ENCODE data around the gene CAND2. TPM values are rescaled to one million over a fixed set of nuclear protein-coding genes. Genes with fewer than 3 reads are reported as not detected.

The CAND2 gene
- total RNA-seq, 1 experiment from 2014 or later, result 0.37 TPM

DNA sequence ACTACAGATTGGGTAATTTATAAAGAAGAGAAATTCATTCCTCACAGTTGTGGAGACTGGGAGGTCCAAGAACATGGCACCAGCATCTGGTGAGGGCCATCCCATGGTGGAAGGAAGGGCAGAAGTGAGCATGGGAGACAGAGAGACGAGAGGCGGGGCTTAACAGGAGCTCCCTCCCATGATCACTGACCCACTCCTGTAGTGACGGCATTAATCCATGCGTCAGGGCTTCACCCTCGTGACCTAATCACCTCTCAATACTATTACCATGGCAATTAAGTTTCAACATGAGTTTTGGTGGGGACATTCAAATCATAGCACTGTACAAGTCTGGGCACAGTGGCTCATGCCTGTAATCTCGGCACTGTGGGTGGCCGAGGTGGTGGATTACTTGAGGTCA lies 27.8 kb downstream of the CAND2 start:
- Histone ChIP-seq H3K9me2 (ENCODE audit: insufficient read depth) (no peaks in the 10 kb centered on the region), H3K36me3 (ENCODE audit: low read depth) (no peaks in the 10 kb centered on the region), H3K79me2 (ENCODE audit: low read depth) (no peaks in the 10 kb centered on the region), H3K4me3 (no peak overlapping the region), H2AFZ (no peak overlapping the region), H3K4me2 (no peak overlapping the region), H3K27ac (no peak overlapping the region), H3K4me1 (replicated peaks; ENCODE audit: insufficient read depth) (peaks cover 6% of the 10 kb centered on the region), H4K20me1 (ENCODE audit: insufficient read depth) (no peaks in the 10 kb centered on the region; the same call in 1 of the 2 replicates), H3K9me3 (ENCODE audit: insufficient read depth, low read depth) (no peaks in the 10 kb centered on the region), H3F3A (ENCODE audit: insufficient read depth, low read depth) (0 out of 2 replicates have a peak, but pooled peaks cover 6% of the 10 kb centered on the region), H3K27me3 (ENCODE audit: insufficient read depth, low read depth) (no peaks in the 10 kb centered on the region)
- ChIA-PET POLR2A (ENCODE audit: unreplicated experiment) (interaction anchor here (0.7 kb wide), 1 partner anchor 976 kb away, joined by 5 read pairs; no protein-coding TSS in a partner anchor), CTCF (no interaction called here)
- no peak for DNase-seq
- no peak for TF ChIP-seq EZH2 (IDR thresholded peaks at IDR 0.05; ENCODE audit: low read depth)
- intact Hi-C loops (cut with micrococcal nuclease; ENCODE audit: unreplicated experiment), result no loop called here
- BruUV-seq (replicated peaks), result no TSS peak

DNA sequence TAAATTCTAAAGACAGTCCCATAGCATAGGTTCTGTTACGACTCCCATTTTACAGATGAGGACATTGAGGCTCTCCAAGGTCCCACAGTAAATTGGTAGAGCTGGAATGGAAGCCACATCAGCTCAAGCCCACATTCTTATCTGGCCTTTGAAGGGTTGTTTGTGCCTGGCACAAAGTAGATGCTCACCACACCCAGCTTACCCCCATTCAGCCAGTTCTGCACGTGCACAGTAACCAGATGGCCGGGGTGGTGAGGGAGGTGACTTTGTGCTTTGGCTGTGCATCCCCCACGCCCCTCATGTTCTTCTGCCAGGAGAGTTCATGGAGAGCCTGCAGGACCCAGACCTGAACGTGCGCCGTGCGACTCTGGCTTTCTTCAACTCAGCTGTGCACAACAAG lies 28.7 kb downstream of the CAND2 start:
- BruUV-seq (replicated peaks), result no TSS peak
- Histone ChIP-seq H2AFZ (no peak overlapping the region), H3K4me3 (no peak overlapping the region), H3K36me3 (ENCODE audit: low read depth) (no peaks in the 10 kb centered on the region), H3K9me2 (ENCODE audit: insufficient read depth) (no peaks in the 10 kb centered on the region), H3K4me1 (replicated peaks; ENCODE audit: insufficient read depth) (peaks cover 9% of the 10 kb centered on the region), H3F3A (ENCODE audit: insufficient read depth, low read depth) (peaks cover 14% of the 10 kb centered on the region; the same call in 1 of the 2 replicates), H3K9me3 (ENCODE audit: insufficient read depth, low read depth) (no peaks in the 10 kb centered on the region), H3K79me2 (ENCODE audit: low read depth) (no peaks in the 10 kb centered on the region), H3K27me3 (ENCODE audit: insufficient read depth, low read depth) (no peaks in the 10 kb centered on the region), H3K27ac (no peak overlapping the region), H3K4me2 (no peak overlapping the region), H4K20me1 (ENCODE audit: insufficient read depth) (no peaks in the 10 kb centered on the region; the same call in 1 of the 2 replicates)
- no peak for TF ChIP-seq EZH2 (IDR thresholded peaks at IDR 0.05; ENCODE audit: low read depth)
- TF ChIP-seq, protein P1, sequence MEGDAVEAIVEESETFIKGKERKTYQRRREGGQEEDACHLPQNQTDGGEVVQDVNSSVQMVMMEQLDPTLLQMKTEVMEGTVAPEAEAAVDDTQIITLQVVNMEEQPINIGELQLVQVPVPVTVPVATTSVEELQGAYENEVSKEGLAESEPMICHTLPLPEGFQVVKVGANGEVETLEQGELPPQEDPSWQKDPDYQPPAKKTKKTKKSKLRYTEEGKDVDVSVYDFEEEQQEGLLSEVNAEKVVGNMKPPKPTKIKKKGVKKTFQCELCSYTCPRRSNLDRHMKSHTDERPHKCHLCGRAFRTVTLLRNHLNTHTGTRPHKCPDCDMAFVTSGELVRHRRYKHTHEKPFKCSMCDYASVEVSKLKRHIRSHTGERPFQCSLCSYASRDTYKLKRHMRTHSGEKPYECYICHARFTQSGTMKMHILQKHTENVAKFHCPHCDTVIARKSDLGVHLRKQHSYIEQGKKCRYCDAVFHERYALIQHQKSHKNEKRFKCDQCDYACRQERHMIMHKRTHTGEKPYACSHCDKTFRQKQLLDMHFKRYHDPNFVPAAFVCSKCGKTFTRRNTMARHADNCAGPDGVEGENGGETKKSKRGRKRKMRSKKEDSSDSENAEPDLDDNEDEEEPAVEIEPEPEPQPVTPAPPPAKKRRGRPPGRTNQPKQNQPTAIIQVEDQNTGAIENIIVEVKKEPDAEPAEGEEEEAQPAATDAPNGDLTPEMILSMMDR (conservative IDR thresholded peaks at IDR 0.05), result no peak
- POLR2A ChIA-PET (ENCODE audit: unreplicated experiment), result no interaction called here
- no peak for DNase-seq
- intact Hi-C loops (cut with micrococcal nuclease; ENCODE audit: unreplicated experiment), result no loop called here
- CTCF ChIA-PET, result no interaction called here

DNA sequence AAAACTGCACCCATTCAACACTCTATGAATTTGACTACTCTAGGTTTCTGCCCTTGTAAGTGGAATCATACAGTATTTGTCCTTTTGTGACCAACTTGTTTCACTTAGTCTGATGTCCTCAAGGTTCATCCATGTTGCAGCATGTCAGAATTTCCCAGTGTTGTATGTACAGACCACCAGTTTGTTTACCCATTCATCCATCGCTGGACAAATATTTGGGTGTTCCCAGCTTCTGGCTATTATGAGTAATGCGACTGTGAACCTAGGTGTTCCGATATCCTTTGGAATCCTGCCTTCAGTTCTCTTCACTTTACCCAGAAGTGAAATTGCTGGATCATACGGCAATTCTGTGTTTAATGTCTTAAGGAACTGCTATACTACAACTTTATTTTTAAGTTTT lies 32.3 kb downstream of the CAND2 start:
- Histone ChIP-seq H3F3A (ENCODE audit: insufficient read depth, low read depth) (peaks cover 50% of the 10 kb centered on the region), H3K4me3 (no peak overlapping the region), H3K4me1 (replicated peaks; ENCODE audit: insufficient read depth) (peaks cover 9% of the 10 kb centered on the region), H4K20me1 (ENCODE audit: insufficient read depth) (peaks cover 13% of the 10 kb centered on the region), H3K4me2 (no peak overlapping the region), H3K27me3 (ENCODE audit: insufficient read depth, low read depth) (no peaks in the 10 kb centered on the region), H3K27ac (no peak overlapping the region), H2AFZ (no peak overlapping the region), H3K79me2 (ENCODE audit: low read depth) (no peaks in the 10 kb centered on the region), H3K9me2 (ENCODE audit: insufficient read depth) (no peaks in the 10 kb centered on the region), H3K36me3 (ENCODE audit: low read depth) (0 out of 2 replicates have a peak, but pooled peaks cover 4% of the 10 kb centered on the region), H3K9me3 (ENCODE audit: insufficient read depth, low read depth) (no peaks in the 10 kb centered on the region)
- TF ChIP-seq, protein P1 (conservative IDR thresholded peaks at IDR 0.05), result no peak
- TF ChIP-seq EZH2 (IDR thresholded peaks at IDR 0.05; ENCODE audit: low read depth), result no peak
- CTCF ChIA-PET, result no interaction called here
- intact Hi-C loops (cut with micrococcal nuclease; ENCODE audit: unreplicated experiment), result no loop called here
- BruUV-seq (replicated peaks), result no TSS peak
- POLR2A ChIA-PET (ENCODE audit: unreplicated experiment), result no interaction called here
- no peak for DNase-seq

DNA sequence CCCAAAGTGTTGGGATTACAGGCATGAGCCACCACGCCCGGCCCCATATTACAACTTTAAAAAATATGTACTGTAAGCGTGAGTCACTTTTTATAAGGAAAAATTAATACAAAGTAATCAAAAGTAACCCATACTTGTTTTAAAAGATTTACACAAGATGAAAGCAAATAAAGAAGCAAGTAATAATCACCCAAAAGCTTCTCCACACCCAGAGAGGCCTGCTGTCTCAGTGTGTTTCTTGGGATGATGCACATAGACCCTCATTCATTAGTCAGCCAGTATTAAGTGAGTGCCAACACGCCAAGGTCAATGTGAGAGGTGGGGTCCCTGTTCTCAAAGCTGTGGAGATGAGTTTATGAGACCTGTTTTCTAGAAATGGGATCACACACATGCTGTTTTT lies 32.9 kb downstream of the CAND2 start:
- no peaks in the 10 kb centered on the region for H3K79me2 ChIP-seq (ENCODE audit: low read depth)
- no peak overlapping the region for H3K4me2 ChIP-seq
- H3K9me3 ChIP-seq (ENCODE audit: insufficient read depth, low read depth), result no peaks in the 10 kb centered on the region
- POLR2A ChIA-PET (ENCODE audit: unreplicated experiment), result no interaction called here
- peaks cover 57% of the 10 kb centered on the region for H3F3A ChIP-seq (ENCODE audit: insufficient read depth, low read depth)
- no peak for DNase-seq
- intact Hi-C loops (cut with micrococcal nuclease; ENCODE audit: unreplicated experiment), result no loop called here
- no peak overlapping the region for H3K4me3 ChIP-seq
- TF ChIP-seq, protein P1 (conservative IDR thresholded peaks at IDR 0.05), result no peak
- no peak for TF ChIP-seq EZH2 (IDR thresholded peaks at IDR 0.05; ENCODE audit: low read depth)
- CTCF ChIA-PET, result no interaction called here
- no peak overlapping the region for H3K27ac ChIP-seq
- no peaks in the 10 kb centered on the region for H3K9me2 ChIP-seq (ENCODE audit: insufficient read depth)
- H2AFZ ChIP-seq, result no peak overlapping the region
- H3K36me3 ChIP-seq (ENCODE audit: low read depth), result 0 out of 2 replicates have a peak, but pooled peaks cover 11% of the 10 kb centered on the region
- H3K27me3 ChIP-seq (ENCODE audit: insufficient read depth, low read depth), result no peaks in the 10 kb centered on the region
- no TSS peak for BruUV-seq (replicated peaks)
- peaks cover 20% of the 10 kb centered on the region for H4K20me1 ChIP-seq (ENCODE audit: insufficient read depth)
- peaks cover 9% of the 10 kb centered on the region for H3K4me1 ChIP-seq (replicated peaks; ENCODE audit: insufficient read depth)

All from PC-9 (cell line).